HG02840 (cell line): Measurements from ENCODE around the gene LONRF2.
A peak's percentile ranks its signal among the peaks of the same experiment; 100 is the strongest.

Experiments used
- ATAC-seq: cut with Tn5 transposase; IDR thresholded peaks from one replicate; pipeline ENCODE4 v1.9.1; 2021; ENCODE audit warnings: mild to moderate bottlenecking, moderate library complexity, moderate number of reproducible peaks; ENCODE audit not compliant: unreplicated experiment, low FRiP score

The LONRF2 gene

DNA sequence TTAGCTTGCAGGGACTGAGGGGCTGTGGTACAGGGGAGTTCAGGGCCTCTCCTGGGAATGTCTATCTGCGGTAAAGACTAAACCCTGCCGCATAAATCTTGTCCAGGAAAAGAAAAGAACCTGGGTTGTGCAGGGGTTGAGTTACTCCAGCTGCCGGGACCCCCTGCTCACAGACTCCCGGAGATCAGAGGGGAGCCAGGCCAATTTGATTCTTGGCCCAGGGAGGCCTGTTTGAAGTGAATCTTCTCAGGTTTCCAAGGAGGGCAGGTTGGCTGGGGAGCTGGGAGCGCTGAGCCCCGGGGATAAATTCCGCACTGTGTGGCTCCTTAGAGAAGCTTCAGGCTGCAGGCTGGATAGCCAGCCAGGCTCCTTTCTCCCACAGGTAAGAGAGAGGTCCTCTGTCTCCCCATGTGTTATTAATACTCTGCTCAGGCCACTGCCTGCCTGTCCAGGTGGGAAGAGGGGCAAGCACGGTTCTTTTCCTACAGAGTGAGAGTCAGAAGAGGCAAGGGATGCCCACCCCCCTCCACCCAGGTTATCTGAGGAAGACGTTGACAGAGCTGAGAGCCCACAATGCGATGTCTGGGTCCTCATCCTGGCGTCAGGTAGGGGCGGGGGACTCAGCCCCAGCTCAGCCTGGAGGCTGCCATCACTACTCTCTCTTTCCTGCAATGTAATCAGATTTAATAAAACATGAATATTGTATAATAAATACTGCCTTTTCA lies 82.7 kb downstream of the LONRF2 start:
- ATAC-seq = no peak

- no peak for ATAC-seq
These were observed 83.8 kb downstream of the LONRF2 start for GRCh38 chr2:100238471-100238870.

- no peak for ATAC-seq
These were observed 84.5 kb downstream of the LONRF2 start for GRCh38 chr2:100237770-100238169.

GRCh38 chr2:100237163-100237562 lies 85.1 kb downstream of the LONRF2 start:
- ATAC-seq = no peak

DNA sequence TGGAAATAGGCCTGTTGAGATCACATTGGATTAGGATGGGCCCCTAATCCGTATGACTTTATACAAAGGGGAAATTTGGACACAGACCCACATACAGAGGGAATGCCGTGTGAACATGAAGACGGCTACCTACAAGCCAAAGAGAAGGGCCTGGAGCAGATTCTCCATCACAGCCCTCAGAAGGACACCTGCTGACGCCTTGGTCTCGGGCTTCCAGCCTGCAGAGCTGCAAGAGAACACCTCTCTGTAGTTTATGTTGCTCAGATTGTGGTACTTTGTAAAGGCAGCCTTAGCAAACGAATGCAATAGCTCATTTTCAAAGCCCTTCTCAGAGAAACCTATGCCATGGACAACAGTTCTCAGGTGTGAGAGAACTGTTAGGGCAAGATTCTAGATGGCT lies 86.1 kb downstream of the LONRF2 start:
- no peak for ATAC-seq

DNA sequence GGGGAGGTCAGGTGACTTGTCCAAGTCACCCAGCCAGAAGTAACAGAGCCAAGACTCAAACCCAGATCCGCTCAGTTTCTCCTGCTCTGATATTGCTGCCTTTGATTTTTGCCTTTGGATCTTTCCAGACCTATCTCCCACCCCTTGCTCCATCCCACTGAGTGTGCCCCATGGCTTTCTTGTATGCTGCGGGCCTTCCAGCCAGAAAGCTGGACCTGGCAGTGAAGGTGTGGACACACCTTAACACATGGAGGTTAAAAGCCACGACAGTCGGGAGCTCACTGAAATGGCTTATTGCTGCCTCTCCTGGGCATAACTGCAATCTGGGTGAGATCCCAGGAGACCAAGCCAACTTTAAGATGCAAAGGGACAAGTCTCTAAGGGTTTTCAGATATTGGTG lies 86.7 kb downstream of the LONRF2 start:
- no peak for ATAC-seq

- peak; percentile 92 for ATAC-seq
These were observed 87.2 kb downstream of the LONRF2 start for GRCh38 chr2:100235098-100235497.

DNA sequence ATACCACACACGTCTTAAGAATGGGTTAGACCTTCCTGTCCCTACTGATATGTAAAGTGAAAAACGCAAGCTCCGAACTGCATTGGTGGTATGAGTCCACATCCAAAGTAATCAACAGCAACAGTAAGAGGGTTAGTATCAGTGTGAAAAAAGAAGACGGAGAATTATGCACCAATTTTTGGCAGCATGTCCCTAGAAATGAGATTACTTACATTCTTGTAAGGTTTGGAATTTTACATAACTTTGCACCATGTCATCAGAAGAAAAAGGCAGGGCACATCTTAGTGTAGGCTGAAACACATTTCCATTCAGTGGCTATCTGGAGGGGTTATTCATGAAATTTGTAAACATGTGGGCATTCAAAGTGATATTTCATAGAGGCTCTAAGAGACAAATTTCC lies 88.2 kb downstream of the LONRF2 start:
- ATAC-seq = no peak

- no peak for ATAC-seq
These were observed 89.2 kb downstream of the LONRF2 start for GRCh38 chr2:100233061-100233460.

DNA sequence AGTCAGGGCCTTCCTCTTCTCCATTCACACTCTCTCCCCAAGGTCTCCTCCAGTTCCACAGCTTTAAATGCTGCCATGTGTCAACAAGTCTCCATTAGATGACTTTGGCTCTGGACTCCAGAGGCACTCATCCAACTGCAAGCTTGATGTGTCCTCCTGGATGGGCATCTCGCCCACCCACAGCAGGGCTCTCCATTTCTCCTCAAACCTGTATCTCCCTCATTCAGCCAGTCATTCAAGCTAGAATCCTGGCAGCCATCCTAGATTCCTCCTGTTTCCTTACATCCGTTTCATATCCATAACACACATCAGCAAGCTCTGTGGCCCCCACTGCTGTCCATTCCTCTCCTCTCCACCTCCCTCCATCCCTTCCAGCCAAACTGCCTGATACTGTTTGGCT lies 91.5 kb downstream of the LONRF2 start:
- ATAC-seq = no peak

DNA sequence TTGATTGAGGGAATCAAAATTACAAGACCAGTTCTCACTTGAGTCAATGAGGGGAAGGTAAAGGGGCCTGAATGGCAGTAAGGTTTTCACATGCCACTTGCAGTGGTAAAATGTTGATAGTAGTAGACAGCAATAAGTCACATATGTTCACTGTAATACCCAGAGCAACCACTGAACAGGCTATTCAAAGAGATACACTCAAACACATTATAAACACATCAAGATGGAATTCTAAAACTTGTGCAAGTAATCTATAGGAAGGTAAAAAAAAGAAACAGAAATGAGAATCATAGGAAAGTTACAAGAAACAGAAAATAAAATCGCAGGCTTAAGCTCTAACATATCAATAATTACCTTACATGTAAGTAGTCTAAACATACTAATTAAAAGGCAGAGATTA lies 93.3 kb downstream of the LONRF2 start:
- ATAC-seq = no peak

DNA sequence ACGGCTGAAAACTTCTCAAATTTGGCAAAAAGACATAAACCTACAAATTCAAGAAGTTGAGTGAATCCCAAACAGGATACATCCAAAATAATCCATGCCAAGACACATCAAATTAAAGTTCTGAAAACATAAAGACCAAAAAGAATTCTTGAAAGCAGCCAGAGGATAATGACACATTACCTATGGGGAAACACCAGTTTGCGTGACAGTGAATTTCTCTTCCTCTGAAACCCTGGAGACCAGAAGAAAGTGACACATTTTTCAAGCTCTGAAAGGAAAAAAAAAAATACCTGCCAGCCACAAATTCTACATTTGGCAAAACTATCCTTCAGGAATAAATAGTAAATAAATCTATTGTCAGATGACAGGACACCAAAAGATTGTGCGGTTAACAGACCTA lies 93.9 kb downstream of the LONRF2 start:
- ATAC-seq = no peak

DNA sequence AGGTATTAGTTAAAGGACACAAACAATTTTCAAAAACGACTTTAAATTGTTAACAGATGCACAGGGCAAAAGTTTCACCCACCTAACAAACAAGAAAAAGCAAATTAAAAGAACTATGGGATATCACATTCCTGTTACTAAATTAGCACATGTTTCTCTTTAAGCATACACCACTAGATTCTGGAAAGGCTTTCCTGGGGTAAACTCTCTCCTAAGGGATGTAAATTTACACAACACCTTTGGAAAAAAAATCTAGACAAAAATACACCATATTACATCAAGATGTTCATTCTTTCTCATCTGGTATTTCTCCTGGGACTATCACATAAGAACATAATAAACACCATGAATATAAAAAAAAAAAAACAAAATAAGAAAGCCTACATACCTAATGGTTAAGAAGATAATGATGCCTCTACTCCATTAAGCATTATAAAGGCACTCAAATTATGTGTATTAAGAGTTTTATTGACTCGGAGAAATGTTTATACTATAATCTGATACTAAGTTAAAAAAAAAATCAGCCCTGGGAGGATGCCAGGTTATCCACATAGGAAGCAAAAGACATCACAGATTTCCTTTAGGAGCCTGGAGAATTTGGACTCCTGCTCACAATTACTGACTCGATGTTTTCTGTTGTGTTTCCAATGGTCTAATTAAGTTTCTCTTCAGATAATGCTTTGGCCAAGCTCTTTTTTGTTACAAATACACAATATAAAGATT lies 97.2 kb downstream of the LONRF2 start:
- ATAC-seq = no peak

DNA sequence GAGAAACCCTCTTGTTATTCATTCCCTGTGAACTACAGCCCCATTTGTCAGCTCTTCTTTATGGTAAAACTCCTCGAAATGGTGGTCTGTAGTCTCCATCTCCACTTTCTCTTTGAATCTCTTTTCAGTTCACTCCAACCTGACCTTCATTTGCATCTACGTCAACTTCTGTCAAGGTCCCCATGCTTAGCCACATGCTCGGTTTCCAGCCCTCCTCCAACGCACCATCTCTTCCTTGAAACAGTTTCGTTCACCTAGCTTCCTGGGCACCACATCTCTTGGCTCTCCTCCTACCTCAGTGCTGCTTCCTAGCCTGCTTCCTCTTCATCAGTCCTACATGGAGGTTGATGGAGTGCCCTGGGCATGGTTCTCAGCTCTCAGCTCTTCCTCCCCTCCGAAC lies 98.8 kb downstream of the LONRF2 start:
- ATAC-seq = no peak
